GM12878 (cell line): Measurements from ENCODE around the gene H6PD. TPM values are rescaled to one million over a fixed set of nuclear protein-coding genes. Genes with fewer than 3 reads are reported as not detected.
A peak's percentile ranks its signal among the peaks of the same experiment; 100 is the strongest.

Experiments
- BCLAF1 ChIP-seq: fragments of 450-650 bp; IDR thresholded peaks from 2 replicates; pipeline ENCODE4 v1.6.1; 2017; ENCODE audit warnings: antibody characterized with exemption, mild to moderate bottlenecking, moderate library complexity
- CTCF ChIP-seq, 3 experiments: IDR thresholded peaks in 2 of 3; conservative IDR thresholded peaks in 1 of 3; 2 replicates each; pipeline ENCODE4 v1.5.1; 2011; ENCODE audit warnings: low read depth in 3 of 3, low read length in 3 of 3, mild to moderate bottlenecking in 3 of 3, control low read depth in 2 of 3, moderate library complexity in 2 of 3, inconsistent platforms in 1 of 3, mixed read lengths in 1 of 3; ENCODE audit not compliant: control insufficient read depth in 2 of 3, insufficient read depth in 1 of 3; ENCODE audit errors: extremely low read depth in 1 of 3
- GATAD2B ChIP-seq: fragments of 450-650 bp; conservative IDR thresholded peaks from 2 replicates; pipeline ENCODE4 v1.6.1; 2017; ENCODE audit warnings: low read depth, mild to moderate bottlenecking, moderate library complexity
- HDGF ChIP-seq: fragments of 450-650 bp; IDR thresholded peaks from 2 replicates; pipeline ENCODE4 v1.6.1; 2016; ENCODE audit warnings: antibody characterized with exemption
- IKZF2 ChIP-seq, 2 experiments: fragments of 450-650 bp; IDR thresholded peaks; 2 replicates each; pipeline ENCODE4 v1.6.1; 2017; ENCODE audit warnings: mild to moderate bottlenecking in 2 of 2, moderate library complexity in 2 of 2
- IRF4 ChIP-seq: IDR thresholded peaks from 2 replicates; pipeline ENCODE4 v1.6.1; 2011; ENCODE audit warnings: low read depth, low read length
- MYB ChIP-seq: fragments of 150-350 bp; IDR thresholded peaks from 2 replicates; pipeline ENCODE4 v1.6.1; 2014; ENCODE audit warnings: mild to moderate bottlenecking, low read depth, low read length, borderline replicate concordance
- NR2C1 ChIP-seq: fragments of 450-650 bp; IDR thresholded peaks from 2 replicates; pipeline ENCODE4 v1.6.1; 2017; ENCODE audit warnings: antibody characterized with exemption, mild to moderate bottlenecking, moderate library complexity
- SMC3 ChIP-seq: IDR thresholded peaks from 2 replicates; pipeline ENCODE4 v1.6.1; 2011; ENCODE audit warnings: low read length, improper control_type of control experiment, borderline replicate concordance
- STAT1 ChIP-seq: fragments of 450-650 bp; conservative IDR thresholded peaks from 2 replicates; pipeline ENCODE4 v1.6.1; 2014; ENCODE audit warnings: antibody characterized with exemption, mild to moderate bottlenecking
- polyA plus RNA-seq, 11 experiments: library from polyadenylated mRNA; depleted of rRNA in 4 of 11; unstranded in 6 of 11; stranded (reverse) in 5 of 11; fragments of >200 nt; fragmentation: Nextera tagmentation in 4 of 11; fragmentation: Illumina TruSeq in 1 of 11; extraction: Ambion mirVana in 4 of 11; extraction: Trizol in 1 of 11; gene quantifications; 1 replicate in 1 of 11; 2 replicates in 10 of 11; pipeline versions ENCODE4 v1.2.1 to v1.2.3, GENCODE V29; 2011 to 2016; ENCODE audit warnings: inconsistent platforms in 2 of 11, missing spikeins in 2 of 11, low read depth in 1 of 11
- total RNA-seq, 4 experiments: library from RNA; depleted of rRNA in 3 of 4; stranded (reverse); fragments of >200 nt in 3 of 4; fragmentation: Illumina TruSeq in 1 of 4; extraction: Trizol in 1 of 4; gene quantifications; 2 replicates each; pipeline versions ENCODE4 v1.2.1 to v1.2.3, GENCODE V29; 2013 to 2021
- TF ChIP-seq, protein P1 (sequence below): fragments of 450-650 bp; IDR thresholded peaks from 2 replicates; pipeline ENCODE4 v1.6.1; 2016; ENCODE audit warnings: mild to moderate bottlenecking

The H6PD gene
- total and polyA plus RNA-seq, 10 of the 15 experiments (the other 5 are each of a cell fraction or from before 2014, with no cell fraction given): 1.2 to 20.7 (median 7.7) TPM

DNA sequence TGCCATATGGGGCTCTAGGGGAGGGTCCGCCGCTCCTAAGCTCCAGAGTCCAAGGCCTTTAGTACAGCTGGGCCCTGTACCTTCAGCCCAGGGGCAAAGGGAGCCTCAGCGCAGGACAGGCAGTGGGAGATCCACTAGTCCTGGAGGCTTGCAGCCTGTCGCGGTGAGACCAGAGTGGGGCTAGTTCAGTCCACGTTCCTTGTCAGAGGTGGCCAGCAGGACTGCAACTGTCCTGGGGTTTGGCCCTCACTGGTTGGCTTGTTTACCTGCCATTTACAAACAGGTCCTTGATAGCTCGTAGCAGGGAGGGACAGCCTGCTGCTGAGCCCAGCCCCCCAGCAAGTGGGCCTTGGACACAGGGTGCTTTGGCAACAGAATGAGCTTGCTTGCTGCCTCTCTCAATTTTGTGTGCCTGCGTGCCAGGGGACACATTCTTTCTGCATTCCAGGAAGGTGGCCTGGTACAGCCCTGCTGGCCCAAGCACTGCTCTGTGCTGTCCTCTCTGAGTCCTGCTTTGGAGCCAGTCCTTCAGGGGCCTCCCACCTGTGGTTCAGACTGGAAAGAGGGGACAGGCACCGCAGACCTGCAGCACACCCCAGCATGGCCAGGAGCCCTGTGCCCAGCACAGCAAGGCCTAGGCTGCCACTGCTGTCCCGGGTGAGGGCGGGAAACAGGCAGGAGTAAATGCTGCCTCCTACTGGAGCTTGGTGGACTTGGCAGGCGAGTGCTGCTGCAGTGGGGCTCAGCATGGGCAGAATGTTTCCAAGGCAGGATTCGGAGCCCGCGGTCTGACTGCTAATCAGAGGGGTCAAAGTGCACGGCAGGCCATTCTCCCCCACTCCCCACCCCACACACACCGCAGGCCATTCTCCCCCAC, 15.2 kb downstream of the H6PD start (continued):
- no peak for TF ChIP-seq BCLAF1
- no peak for TF ChIP-seq IKZF2 (IDR thresholded peaks at IDR 0.05)
- no peak for TF ChIP-seq HDGF
- TF ChIP-seq IRF4: no peak
- TF ChIP-seq STAT1: no peak
- TF ChIP-seq, protein P1, sequence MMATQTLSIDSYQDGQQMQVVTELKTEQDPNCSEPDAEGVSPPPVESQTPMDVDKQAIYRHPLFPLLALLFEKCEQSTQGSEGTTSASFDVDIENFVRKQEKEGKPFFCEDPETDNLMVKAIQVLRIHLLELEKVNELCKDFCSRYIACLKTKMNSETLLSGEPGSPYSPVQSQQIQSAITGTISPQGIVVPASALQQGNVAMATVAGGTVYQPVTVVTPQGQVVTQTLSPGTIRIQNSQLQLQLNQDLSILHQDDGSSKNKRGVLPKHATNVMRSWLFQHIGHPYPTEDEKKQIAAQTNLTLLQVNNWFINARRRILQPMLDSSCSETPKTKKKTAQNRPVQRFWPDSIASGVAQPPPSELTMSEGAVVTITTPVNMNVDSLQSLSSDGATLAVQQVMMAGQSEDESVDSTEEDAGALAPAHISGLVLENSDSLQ: no peak
- peak; percentile 33; the same call in 1 of the 2 replicates for TF ChIP-seq SMC3
- peak; percentile 49 to 60 (median 57) for TF ChIP-seq CTCF (IDR thresholded peaks at IDR 0.05 in 2 of 3, conservative IDR thresholded peaks at IDR 0.05 in 1 of 3; ENCODE audit: control insufficient read depth in 2 of 3, extremely low read depth in 1 of 3, insufficient read depth in 1 of 3, low read depth in 3 of 3, low read length in 3 of 3)
- no peak for TF ChIP-seq MYB
- TF ChIP-seq GATAD2B: no peak
- no peak for TF ChIP-seq NR2C1
